ENCODE data around the gene MOSPD2.

- no peak for TF ChIP-seq CTCF (IDR thresholded peaks at IDR 0.05 in 2 of 3, conservative IDR thresholded peaks at IDR 0.05 in 1 of 3; ENCODE audit: control insufficient read depth in 2 of 3, extremely low read depth in 1 of 3, insufficient read depth in 1 of 3, low read depth in 3 of 3, low read length in 3 of 3)
- no peak for TF ChIP-seq NRF1 (conservative IDR thresholded peaks at IDR 0.05; ENCODE audit: low read depth, low read length)
- no peak for TF ChIP-seq LARP7 (IDR thresholded peaks at IDR 0.05)
These were observed 40.0 kb downstream of the MOSPD2 start for GRCh38 chrX:14913241-14913640.
